GM19035 (cell line): ENCODE data around the gene ITGAV.

Experiments
- ATAC-seq: cut with Tn5 transposase; IDR thresholded peaks from one replicate; pipeline ENCODE4 v1.9.1; 2021; ENCODE audit not compliant: unreplicated experiment

The ITGAV gene

DNA sequence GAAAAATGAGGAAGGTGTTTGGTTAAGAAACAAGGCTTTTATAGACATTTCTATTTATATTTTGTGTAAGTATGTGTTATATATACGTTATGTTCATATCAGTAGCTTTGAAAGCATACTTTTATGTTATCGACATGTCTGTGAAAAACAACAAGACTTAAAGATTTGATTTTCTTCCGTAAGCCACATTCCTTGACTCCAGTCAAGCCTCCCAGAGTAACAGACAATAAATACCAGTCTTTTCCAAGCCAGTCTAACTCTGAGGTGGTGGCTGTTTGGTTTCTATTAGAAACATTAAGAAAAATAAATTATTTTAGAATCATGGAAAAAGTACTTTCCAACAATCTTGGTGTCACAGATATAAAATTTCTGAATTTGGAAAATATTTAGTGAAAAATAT is 16.3 kb upstream of the ITGAV start:
- no peak for ATAC-seq

DNA sequence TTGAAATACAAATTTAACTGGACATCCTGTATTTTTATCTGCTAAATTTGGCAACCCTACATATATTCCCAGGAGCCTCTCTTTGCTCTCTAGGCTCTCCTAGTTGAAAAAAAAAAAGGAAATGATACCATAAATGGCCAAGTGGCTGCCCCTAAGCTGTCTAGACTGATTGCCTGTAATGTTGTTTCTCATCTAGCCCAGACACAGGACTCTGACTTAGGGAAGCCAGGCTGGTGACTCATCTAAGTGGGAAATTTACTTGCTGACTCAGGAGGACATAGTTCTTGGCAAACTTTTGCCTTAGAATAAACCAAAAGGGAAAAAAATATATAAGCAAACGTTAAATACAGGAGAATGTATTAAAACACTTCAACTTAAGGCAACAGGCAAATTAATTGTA is 14.6 kb upstream of the ITGAV start:
- ATAC-seq, result no peak

DNA sequence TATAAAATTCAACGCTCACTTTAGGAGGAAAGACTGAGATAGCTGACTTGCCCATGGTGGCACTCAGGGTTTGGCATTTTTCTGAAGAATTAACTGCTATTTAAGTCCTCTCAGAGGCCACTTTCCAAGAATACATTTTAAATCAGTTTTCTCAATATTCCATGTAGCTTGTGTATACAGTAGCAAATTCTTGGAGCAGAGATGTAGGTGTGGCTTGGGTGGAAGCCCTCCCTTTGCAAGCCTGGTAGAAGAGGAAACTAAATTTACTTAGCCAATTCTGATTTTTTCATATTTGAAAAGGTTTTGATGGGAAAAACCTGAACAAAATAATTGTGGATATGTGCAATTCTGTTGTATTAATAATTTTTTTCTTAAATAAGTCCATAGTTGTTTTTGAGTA is 14.0 kb upstream of the ITGAV start:
- ATAC-seq, result no peak

DNA sequence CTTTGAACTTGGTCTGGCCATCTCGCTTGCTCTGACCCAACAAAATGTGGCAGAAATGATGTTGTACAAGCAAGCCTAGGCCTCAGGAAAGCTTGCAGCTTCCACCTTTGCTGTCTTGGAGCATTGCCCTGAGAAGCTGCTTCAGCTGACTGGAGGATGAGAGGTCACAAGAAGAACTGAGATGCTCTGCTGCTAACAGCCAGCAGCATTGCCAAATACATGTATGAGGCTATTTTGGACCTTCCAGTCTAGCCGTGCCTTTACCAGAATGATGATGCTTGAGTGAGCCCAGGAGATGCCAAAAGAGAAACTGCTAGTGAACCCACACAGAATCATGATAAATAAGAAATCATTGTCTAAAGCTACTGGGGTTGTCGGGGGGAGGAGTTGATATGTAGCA is 13.2 kb upstream of the ITGAV start:
- ATAC-seq, result no peak

DNA sequence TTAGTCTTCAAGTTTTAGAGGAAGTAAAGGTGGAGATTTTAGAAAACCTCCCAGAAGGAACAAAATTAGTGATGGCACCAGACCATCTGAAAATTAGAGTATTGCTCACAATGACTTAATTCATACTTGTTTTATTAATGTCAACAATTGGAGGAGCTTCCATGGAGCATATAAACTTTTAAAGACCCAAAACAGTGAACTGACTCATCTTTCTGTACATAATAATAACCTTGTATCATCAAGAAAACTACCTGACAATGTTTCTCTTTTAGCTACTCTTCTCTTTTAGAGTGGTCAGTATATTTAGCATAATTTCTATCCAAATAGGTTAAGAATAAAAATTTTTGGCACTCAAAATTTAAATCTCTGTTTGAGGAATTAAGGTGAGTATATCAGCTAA is 7.2 kb upstream of the ITGAV start:
- ATAC-seq, result no peak

DNA sequence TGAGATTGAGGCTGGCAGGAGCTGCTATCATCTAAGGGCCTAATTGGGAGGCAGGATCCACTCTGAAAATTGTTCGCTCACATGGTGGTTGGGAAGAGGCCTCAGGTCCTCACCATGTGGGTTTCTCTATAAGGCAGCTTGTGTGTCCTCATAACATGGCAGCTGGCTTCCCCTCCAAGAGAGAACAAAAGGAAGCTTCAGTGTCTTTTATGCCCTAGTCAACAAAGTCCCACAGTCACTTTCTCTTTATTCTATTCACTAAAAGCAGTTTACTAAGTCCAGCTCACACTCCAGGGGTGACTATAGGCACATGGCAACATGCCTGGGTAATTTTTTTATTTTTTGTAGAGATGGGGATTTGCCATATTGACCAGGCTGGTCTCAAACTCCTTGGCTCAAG is 5.8 kb upstream of the ITGAV start:
- ATAC-seq, result no peak

DNA sequence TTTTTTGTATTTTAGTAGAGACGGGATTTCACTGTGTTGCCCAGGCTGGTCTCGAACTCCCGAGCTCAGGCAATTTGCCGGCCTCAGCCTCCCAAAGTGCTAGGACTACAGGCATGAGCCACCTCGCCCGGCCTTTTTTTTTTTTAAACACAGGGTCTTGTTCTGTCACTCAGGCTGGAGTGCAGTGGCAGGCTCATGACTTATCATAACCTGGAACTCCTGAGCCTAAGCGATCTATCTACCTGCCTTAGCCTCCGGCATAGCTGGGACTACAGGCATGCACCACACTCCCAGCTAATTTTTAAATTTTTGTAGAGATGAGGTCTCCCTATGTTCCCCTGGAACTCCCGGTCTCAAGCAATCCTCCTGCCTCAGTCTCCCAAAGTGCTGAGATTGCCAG is 1.4 kb upstream of the ITGAV start:
- ATAC-seq, result no peak

DNA sequence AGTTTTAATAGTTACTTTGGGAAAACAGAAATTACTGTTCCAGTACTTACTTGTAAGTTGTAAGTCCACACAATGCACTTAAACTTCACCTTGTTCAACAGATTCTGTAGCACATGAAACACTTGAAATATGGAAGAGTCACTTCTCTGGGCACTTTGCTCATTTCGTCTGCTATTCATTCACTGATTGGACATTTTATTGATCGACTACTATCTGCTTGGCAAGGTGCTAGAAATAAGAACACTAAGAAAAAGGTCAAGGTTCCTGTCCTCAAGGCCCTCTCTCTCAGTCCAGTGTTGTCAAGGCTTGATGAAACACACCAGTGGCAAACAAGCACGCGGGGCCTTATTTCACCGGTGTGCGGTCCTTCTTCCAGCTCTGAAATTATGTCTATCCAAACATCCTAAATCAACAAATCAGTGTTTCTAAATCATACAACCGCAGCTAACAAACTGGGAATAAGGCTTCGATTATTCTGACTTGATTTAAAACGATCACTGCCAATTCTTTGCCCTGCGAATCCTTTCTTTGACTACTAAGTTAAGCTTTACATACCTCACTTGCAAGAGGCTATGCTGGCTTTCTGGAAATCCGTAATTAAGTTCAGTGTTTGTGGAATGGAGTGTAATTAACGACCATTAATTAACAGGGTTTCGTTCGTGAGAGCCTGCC is 780 bp upstream of the ITGAV start:
- no peak for ATAC-seq

DNA sequence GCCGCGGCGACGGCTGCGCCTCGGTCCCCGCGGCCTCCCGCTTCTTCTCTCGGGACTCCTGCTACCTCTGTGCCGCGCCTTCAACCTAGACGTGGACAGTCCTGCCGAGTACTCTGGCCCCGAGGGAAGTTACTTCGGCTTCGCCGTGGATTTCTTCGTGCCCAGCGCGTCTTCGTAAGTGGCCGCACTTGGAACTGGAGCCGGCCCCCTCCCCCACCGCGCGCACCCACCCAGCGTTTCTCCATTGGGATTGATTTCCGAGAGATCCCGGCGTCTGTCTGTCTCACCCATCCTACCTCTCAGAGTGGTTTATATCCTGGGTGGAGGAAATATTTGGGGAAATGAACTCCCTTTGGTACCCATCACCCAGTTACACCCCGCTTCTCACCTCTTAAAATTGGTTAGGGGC is 498 bp downstream of the ITGAV start:
- ATAC-seq, result no peak

DNA sequence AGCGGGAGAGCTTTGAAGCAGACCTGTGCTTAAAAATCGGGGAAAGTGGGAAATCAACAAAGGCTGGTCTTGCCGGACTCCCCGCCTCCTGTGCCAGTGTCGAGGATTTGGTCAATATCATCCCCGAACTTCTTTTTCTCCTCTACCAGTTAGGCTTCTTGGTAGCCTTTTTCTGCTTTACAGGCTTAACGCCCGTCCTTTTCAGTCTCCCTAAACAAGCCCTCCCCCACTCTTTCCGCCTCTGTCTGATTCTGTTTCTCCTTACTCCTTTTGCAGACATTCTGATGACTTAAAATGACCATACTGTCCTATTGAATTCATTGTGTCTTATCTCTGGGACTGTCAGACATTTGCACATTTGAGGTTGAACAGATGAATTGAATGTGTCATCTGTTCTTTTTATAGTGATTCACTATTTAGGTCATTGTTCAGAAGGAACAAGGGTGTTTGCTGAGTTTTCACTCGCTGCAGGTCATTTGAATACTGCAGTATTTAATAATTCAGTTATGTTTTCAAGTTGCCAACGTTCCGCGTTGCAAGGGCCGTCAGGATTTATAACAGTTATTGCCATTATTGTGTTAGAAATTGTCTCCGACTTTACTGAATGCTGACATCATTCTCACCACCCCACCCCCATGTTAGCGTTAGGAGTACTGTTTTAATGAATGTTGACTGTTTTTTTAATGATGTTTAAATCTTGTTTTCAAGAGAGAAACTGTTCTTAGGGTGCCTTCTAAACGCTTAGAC is 1.1 kb downstream of the ITGAV start:
- ATAC-seq, result no peak

DNA sequence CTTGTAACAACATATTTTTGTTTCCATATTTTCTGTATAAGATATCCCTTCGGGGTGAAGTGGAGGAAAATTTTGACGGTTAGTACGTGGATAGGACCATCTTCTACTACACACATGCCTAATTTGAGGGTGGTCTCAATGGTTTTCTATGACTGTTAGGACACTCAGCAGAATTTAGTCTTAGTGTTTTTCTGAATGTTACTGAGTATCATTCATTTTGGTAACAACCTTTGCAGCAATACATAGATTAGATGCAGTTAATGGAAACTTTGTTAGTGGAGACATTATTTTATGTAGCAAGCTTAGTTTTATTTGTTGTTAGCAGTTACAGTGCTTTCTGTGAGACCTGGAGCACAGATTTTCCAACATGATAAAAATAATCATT is 1.6 kb downstream of the ITGAV start:
- ATAC-seq, result no peak

DNA sequence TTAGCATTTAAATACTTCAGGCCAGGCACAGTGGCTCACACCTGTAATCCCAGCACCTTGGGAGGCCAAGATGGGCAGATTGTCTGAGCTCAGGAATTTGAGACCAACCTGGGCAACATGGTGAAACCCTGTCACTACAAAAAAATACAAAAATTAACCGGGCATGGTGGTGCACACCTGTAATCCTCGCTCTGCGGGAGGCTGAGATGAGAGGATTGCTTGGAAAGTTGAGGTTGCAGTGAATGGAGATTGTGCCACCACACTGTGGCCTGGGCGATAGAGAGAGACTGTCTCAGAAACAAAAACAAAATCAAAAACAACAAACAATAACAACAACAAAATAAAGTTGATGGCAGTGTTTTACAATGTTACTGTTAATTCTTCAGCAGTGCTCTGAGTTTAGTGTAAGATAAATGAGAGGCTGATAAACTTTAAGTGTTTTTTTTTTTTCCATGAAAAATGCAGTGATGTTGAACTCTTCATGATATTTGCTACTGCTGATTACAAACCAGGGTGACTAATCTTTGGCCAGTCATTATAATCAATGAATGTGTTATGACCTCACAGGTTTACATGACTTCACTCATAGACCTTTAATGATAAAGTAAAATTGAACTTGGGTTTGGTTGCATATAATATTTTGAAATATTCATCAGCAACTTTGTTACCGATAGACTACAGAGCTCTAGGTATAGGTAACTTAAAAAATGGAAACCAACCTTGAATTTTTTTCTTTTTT is 2.5 kb downstream of the ITGAV start:
- no peak for ATAC-seq

DNA sequence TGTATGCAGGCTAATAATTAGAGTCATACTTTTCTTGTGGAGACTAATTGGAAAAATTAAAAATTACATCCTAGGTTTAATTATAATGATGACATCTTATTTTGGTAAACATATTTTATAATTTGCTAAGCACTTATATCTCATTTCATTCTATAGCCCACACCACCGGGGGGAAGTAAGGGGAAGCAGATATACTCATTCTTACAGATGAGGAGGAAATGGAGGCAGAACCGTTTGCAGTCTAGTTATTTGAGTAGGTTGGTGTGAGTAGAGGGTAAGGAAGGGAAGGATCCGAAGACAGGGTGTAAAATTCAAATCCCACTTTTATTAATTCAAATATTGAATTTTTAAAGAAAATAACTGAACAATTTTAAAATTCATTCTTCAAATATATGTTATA is 3.7 kb downstream of the ITGAV start:
- no peak for ATAC-seq

DNA sequence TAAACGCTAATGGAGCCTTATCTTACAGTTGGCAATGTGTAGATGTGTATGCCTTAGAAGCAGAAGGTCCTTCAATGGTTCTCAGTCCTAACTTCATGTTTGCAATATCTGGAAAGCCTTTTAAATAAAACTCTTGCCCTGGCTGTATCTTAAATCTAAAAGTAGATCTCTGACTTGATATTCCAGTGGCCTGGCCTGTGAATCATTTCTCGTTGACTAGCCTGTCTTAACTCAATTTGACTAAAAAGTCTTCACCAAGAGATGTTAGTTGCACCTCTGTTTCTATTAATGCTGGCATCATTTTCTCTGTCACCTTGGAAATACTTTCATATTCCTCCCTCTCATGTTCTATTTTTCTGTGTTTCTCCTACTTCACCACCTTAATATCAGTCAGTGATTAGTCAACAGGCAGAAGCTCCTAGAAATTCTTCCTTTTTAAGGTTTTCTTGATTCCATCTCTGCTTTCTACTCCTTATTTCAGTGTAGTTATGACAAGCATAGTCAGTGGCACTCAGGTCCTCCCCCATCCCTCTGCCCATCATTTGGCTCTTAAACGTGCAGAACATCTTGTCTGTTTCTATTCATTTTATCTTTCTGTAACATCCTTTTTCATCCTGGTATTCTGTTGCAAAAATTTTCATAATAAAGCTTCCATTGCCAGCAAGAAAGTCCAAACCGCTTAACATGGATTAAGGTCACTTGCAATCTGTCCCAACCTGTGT is 4.3 kb downstream of the ITGAV start:
- ATAC-seq, result no peak

DNA sequence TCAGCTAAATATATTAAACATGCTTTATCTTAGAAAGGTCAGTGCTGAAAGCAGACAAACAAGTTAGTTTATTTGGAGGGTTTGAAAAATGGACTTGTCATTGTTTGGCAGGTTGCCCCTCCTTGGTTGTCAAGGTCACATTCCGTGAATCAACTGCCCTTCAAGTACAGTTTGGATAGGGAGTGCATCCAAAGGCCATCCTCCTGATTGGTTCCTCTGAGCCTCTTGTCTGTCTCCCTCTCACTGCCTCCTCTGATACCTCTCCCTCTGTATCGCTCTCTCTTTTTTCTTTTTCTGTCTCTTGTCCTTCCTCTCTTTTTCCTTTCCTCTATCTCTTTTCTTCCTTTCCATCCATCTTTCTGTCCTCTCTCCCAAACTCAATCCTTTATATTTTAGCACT is 5.4 kb downstream of the ITGAV start:
- no peak for ATAC-seq

DNA sequence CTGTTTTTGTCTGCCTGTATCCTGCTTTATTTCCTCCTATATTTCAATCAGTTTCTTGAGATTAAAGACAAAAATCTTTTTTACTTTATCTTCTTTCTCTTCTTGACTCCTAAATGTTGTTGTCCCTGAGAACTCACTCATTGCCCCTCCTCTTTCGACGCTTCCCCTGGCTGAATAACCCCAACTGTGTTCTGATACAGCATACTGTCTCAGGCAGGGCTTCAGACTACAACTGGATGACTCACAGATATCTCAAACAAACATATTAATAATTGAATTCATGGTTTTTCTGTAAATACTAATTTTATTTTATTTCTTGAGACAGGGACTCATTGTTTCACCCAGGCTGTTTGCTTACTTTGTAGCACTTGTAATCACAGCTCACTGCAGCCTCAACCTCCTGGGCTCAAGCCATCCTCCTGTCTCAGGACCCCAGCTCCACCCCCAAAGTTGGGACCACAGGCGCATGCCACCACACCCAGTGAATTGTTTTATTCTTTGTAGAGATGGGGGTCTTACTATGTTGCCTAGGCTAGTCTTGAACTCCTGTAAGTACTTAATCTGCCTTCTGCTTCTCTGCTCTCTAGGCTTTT is 9.4 kb downstream of the ITGAV start:
- ATAC-seq, result no peak

DNA sequence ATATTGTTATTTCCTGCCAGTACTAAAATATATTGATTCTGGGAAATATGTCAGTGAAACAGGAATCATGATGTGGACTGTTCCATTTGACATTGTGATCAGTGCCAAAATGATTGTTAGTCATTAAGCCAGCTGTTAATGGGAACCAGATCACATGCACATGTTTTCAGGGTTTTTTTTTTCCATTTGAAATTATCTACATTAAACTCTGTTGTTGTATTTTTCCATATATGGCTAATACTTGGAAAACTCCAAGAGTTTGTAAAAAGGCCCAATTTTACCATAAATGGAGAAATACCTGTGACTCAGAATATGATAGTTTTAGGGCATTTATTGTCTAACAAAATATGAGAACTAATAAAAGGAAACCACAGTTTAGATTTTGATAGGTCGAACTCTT is 13.4 kb downstream of the ITGAV start:
- no peak for ATAC-seq

DNA sequence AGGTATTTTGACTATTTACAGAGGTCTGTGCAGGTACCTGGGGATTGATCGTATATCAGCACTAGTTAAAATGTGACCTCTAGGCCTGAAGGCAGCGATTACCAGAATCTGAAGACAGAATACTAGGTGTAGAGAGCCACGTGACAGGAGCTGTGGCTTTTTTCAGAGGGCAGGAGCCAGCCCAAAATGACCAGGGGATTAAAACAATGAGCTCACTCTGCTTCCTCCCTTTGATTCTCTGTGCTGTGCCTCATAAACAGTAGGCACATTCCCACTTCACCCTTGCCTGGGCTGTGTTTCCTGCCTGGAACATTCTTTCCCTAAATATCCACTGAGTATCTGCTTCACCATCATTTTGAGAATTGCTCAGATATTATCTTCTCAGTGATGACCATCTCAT is 15.2 kb downstream of the ITGAV start:
- no peak for ATAC-seq

DNA sequence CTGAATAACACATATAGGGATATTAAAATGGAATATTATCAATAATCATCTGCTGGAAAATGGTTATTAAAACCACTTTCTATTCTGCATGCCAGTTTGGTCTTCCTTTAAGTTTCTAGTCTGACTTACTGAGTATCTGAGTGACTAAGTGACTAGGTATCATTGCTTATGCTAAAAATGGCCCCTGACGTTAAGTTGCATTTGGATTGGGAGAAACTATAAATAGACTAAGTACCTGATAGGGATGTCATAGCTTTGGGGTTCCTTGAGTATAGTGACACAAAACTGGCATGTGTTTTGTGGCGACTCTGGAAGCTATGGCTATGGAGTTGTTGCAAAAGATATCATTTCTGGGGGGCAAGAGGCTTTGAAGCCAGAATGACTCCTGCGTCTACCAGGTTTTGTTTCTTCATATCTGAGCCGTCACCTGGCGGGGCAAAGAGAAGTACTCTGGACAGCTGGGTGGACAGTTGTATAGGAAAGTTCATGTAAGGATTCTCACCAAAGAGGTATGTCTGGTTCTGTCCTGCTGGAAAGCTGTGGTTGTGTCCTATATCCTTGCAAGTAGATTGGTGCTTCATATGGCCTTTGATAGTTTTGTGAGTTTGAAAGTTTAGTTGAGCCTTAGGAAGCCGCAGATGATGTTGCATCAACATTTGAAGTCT is 17.9 kb downstream of the ITGAV start:
- no peak for ATAC-seq

DNA sequence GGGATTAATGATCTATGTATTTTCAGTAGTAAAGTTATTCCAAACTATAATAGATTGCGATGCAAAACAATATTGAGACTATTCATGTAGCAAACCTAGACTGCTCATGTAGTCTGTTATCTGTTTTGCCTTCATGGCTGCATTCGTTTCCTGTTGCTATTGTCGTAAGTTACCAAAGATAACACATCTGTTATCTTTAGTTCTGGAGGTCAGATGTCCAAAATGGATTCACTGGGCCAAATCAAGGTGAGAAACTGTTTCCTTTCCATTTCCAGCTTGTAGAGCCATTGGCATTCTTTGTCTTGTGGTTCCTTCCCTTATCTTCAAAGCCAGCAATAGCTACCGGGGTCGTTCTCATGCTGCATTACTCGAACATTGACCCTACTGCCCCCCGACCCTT is 20.9 kb downstream of the ITGAV start:
- ATAC-seq, result no peak

DNA sequence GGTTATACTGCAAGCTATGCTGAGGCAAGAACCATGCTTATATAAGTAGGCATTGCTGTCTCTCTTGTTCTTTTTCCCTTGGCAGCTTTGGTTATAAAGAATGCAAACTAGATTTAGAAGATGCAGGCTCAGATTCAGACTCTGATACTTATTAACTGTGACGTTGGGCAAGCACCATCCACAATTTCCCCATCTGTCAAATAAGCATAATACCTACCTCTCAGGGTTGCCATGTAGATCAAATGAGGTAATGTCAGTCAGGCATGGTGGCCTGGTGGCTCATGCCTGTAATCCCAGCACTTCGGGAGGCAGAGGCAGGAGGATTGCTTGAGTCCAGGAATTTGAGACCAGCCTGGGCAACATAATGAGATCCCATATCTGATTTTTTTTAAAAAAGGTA is 21.7 kb downstream of the ITGAV start:
- ATAC-seq, result no peak
